HEK293T (cell line): ENCODE measurements around the gene GRID1.

Experiments
- BHLHE40 ChIP-seq: fragments of 450-650 bp; IDR thresholded peaks from 2 replicates; pipeline ENCODE4 v1.6.1; 2016; ENCODE audit warnings: mild to moderate bottlenecking, moderate library complexity, borderline replicate concordance
- CTBP1 ChIP-seq: fragments of 450-650 bp; IDR thresholded peaks from 2 replicates; pipeline ENCODE4 v1.6.1; 2016; ENCODE audit warnings: borderline replicate concordance
- ELF4 ChIP-seq: fragments of 450-650 bp; IDR thresholded peaks from 2 replicates; pipeline ENCODE4 v1.6.1; 2017; ENCODE audit warnings: antibody characterized with exemption
- FOXA1 ChIP-seq: fragments of 450-650 bp; IDR thresholded peaks from 2 replicates; pipeline ENCODE4 v1.6.1; 2016; ENCODE audit warnings: mild to moderate bottlenecking
- FOXM1 ChIP-seq: fragments of 450-650 bp; IDR thresholded peaks from 2 replicates; pipeline ENCODE4 v1.6.1; 2017; ENCODE audit warnings: mild to moderate bottlenecking, borderline replicate concordance
- NFRKB ChIP-seq: fragments of 450-650 bp; IDR thresholded peaks from 2 replicates; pipeline ENCODE4 v1.6.1; 2016; ENCODE audit warnings: mild to moderate bottlenecking, moderate library complexity
- SP1 ChIP-seq: fragments of 450-650 bp; IDR thresholded peaks from 2 replicates; pipeline ENCODE4 v1.6.1; 2017
- SUZ12 ChIP-seq: fragments of 450-650 bp; IDR thresholded peaks from 2 replicates; pipeline ENCODE4 v1.6.1; 2016; ENCODE audit warnings: mild to moderate bottlenecking
- TARDBP ChIP-seq: fragments of 450-650 bp; IDR thresholded peaks from 2 replicates; pipeline ENCODE4 v1.6.1; 2016
- ZNF384 ChIP-seq: fragments of 450-650 bp; IDR thresholded peaks from 2 replicates; pipeline ENCODE4 v1.6.1; 2016
- TF ChIP-seq, protein P1 (sequence below): fragments of 450-650 bp; IDR thresholded peaks from 2 replicates; pipeline ENCODE4 v1.6.1; 2016

DNA sequence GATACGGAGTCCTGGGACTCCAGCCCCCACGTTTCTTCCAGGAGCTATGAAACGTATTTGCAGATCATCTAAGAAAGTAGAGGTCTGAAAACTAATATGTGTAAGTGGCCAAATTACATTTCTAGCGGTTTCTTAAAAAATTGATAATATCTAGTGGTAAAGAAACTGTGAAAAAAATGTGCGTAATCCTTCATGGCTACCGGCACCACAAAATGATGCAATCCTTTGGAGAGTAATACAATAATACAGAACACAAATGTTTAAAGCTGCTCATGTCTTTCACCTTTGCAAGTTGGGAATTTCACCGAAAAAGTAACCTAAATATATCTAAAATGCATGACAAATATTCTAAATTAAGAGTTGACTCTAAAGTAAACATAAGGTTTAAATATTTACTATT lies 742.1 kb downstream of the GRID1 start:
- no peak for TF ChIP-seq ZNF384
- no peak for TF ChIP-seq SUZ12
- no peak for TF ChIP-seq SP1
- TF ChIP-seq CTBP1: no peak
- no peak for TF ChIP-seq TARDBP
- TF ChIP-seq NFRKB: no peak
- no peak for TF ChIP-seq ELF4
- TF ChIP-seq, protein P1, sequence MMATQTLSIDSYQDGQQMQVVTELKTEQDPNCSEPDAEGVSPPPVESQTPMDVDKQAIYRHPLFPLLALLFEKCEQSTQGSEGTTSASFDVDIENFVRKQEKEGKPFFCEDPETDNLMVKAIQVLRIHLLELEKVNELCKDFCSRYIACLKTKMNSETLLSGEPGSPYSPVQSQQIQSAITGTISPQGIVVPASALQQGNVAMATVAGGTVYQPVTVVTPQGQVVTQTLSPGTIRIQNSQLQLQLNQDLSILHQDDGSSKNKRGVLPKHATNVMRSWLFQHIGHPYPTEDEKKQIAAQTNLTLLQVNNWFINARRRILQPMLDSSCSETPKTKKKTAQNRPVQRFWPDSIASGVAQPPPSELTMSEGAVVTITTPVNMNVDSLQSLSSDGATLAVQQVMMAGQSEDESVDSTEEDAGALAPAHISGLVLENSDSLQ: no peak
- no peak for TF ChIP-seq BHLHE40
- TF ChIP-seq FOXA1: no peak
- TF ChIP-seq FOXM1: no peak
